HG03280 (cell line): ENCODE measurements around the gene LMBR1L.
"Not testable (repeated sequence)": the region's sequence is repeated elsewhere in the genome, so short reads cannot be mapped to it uniquely, and the experiment has no call there.

Experiments
- ATAC-seq: cut with Tn5 transposase; IDR thresholded peaks from one replicate; pipeline ENCODE4 v1.9.1; 2021; ENCODE audit warnings: mild to moderate bottlenecking, moderate library complexity; ENCODE audit not compliant: unreplicated experiment

LMBR1L gene

DNA sequence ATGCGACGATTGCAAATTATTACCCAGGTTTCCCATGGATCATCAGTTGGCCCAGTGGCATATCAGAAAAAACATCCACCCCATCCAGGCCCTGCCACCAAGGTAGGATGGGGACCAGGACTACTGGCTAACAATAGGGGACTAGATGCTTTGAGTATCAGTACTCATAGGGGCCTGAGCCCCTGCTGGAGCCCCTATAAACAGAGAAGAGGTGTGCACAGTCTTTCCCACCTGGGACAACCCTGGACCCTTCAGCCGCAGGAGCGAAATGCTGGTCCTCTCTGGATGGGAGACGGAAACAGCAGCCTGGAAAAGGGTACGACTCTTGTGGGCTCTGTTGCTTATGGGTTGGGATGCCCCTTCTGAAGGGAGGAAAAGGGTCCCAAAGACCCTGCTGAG, 21.7 kb downstream of the LMBR1L start:
- ATAC-seq = no peak

- peak; percentile 69 for ATAC-seq
Observed at GRCh38 chr12:49088150-49088931, 22.3 kb downstream of the LMBR1L start.

- no peak for ATAC-seq
Observed at GRCh38 chr12:49086116-49086515, 24.5 kb downstream of the LMBR1L start.

DNA sequence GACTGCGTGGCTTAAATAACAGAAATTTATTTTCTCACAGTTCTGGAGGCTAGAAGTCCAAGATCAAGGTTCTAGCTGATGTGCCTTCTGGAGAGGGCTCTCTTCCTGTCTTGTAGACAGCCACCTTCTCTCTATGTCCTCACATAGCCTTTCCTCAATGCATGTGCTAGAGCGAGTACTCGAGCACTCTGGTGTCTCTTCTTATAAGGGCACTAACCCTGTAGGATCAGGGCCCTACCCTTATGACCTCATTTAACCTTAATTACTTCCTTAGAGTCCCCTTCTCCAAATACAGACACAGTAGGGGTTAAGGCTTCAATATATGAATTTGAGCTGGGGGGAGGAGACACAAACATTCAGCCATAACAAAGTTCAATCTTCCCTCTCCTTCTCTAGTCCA, 26.2 kb downstream of the LMBR1L start:
- no peak for ATAC-seq

GRCh38 chr12:49079793-49080192, 30.9 kb downstream of the LMBR1L start:
- ATAC-seq = no peak

DNA sequence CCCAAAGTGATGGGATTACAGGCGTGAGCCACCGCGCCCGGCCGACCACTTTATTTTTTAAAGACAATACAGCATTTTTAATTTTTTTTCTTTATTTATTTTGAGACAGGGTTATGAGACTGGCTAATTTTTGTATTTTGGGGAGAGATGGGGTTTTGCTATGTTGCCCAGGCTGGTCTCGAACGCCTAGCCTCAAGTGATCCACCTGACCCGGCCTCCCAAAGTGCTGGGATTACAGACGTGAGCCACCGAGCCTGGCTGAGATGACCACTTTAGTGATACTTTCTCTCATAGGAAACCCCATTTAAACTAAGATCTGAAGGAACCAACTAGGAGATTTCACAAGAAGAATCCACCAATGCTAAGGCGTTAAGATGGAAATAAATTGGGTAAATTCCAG, 39.7 kb downstream of the LMBR1L start:
- ATAC-seq = no peak

DNA sequence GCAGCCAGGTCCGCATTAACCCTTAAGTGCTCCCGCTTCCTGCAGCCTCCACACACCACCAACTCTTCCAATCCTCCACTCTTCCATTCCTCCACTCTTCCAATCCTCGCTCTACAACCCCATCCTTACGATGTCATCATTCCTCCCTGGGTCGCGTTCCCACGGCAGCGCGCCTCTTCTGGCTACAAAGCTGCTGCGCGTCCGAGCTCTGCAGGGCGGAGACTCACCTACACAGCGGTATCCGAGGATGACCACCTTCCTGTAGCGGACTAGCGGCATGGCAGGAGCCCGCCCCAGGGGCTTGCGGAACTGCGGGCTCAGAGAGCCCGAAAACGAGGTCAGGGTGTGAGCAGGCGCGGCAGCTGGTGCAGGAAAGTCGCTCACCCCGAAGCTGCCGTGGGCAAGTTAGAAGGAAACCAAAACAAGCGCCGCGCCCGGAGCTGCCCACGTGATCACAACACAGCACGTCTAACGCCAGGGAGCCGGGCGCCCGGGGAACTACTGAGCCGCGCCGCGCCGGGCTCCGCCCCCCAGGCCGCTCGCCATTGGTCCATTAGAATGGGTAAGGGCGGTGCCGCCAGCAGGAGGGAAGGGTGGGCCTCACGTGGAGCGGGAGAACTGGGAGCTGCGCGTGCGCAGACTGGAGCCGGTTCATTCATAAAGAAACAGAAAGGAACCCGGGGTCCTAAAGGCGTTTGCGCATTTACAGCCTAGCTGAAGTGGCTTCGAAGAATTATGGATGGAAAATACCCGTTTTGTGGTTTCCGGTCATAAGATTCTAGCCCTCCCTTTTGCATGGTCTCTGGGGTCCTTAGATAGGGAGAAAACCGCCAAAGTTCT, 40.9 kb downstream of the LMBR1L start, which contains the start of gene RHEBL1:
Gene RHEBL1, minus strand, starts transcription at position 473 of the 840 bp plus-strand sequence. Its CDS starts 194 bp downstream, at position 279.
- peak; percentile 99 for ATAC-seq

- no peak for ATAC-seq
Observed at GRCh38 chr12:49068879-49069506, 41.7 kb downstream of the LMBR1L start.

DNA sequence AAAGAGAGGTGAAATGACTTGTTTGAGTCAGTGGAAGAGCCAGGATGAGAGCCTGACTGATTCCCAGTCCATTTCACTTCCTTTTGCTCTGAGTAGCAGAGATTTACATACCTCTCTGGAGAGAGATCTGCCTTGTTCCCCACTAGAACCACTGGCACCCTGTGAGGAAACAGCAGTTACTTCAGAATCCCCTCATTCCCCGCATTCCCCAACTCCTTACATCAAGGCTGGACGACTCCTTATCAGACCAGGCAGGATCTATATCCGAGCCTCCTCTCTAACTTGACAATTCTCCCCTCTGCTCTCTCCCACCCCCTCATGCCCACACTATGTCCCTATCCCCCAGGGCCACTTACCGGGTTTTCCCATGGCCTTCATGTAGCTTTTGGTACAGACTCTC, 44.5 kb downstream of the LMBR1L start:
- ATAC-seq = no peak

- ATAC-seq = no peak
Observed at GRCh38 chr12:49064767-49065152, 45.9 kb downstream of the LMBR1L start.

GRCh38 chr12:49061916-49062315, 48.7 kb downstream of the LMBR1L start:
- not testable (repeated sequence) for ATAC-seq

DNA sequence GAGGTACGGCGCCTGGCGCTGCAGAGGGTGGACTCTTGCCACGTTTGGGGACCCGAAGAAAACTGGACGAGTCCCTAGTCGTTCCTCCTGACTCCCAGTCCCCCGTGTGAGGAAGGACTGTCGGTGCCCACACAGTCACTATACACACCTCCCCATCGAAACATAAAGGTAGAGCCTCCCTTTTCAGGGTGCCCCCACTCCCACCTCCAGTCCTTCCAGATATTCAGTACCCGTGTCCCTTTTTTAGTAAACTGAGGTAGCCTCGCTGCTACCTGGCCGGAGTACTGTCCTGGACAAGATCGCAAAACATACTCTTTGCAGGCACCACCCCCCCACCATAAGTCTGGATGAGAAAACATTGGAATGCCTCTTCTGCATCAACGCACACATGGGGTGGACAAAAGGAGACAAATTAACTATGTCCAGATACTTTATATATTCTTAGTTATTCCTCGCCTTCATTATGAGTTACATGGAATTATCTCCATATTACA, 49.4 kb downstream of the LMBR1L start:
- no peak for ATAC-seq

DNA sequence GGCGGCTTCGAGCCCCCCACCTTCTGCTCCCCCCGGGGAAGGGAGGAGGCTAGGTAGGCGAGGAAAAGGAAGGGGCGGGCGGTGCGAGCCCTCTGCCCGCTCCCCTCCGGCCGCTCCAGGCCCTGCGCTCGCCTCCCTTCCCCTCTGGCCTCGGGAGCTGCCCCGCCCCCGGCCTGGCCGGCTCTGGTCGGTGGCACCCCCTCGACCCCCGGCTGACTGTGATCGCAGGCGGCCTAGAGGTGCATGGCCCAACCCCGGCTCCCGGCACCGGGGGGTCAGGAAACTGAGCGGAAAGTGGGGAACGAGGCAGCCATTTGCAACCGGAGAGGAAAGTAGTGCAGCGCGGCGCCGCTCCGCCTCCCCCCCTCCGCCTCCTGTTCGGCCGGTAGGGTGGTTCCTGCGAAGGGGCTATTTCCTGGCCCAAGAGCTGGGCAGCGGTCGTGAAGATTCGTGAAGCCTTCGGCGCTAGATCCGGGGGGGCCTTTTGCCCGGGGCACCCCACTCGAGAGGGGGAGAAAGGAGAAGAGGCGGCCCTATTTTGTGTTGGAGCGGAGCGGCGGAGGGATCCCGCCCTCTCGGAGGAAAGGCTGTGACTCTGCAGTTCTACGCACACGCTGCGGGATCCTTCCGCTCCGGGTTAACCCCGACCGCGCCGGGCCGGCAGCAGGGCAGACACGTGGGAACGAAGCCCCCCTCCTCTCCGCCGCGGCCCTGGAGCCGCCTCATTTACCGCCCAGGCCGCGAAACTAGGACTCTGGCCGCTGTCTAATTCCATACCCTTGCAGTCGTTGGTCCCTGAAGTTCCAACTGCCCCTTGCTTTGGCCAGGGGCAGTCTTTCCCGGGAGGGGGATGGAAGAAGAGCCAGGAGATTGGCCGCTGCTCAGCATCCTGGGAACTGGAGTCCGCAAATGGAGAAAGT, 50.1 kb downstream of the LMBR1L start, which contains the start of gene KMT2D:
Gene KMT2D, minus strand, starts transcription at position 558 of the 920 bp plus-strand sequence. CDS start 5,470 bp downstream, outside the sequence.
- ATAC-seq = peak; percentile 53

DNA sequence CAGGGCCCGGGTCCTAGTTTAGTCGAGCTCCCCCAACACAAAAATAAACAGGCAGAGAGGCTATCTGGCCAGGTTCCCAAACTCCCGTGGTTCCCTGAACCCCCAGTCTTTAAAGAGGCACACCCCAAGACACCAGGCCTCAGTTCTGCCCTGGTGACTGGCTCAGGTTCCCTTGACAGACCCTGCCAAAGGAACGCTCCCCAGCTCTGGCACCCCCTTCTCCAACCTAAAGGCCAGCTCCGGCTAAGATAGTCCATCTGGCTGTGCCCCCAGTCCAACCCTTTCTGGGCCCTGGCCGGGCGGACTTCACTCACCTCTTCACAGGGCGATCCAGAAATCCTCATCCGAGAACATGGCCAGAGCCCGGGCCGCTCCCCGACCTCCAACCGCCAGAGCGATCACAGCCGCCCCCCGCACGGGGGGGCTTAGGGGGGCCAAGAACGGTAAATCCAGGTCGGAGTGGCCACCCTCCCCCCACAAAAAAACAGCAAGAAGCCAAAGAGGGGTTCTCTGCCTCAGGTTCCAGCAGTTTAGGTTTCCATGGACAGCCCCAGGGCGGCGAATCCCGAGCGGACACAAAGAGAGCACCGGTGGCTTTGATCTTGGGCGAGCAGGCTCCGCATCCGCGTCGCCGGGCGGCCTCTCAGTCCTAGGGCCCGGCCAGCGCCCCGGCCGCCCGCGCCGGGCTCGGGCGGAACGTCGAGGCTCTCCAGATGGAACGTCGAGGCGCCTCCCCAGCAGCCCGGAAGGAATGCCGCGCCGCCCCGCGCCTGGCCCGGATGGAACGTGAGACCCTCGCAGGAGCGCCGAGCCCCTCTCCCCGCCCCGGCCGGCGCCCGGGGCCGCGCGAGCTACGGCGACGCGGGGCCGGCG, 51.1 kb downstream of the LMBR1L start:
- ATAC-seq = peak; percentile 7

- ATAC-seq = no peak
Observed at GRCh38 chr12:49059045-49059298, 51.7 kb downstream of the LMBR1L start.

GRCh38 chr12:49058366-49059044, 52.1 kb downstream of the LMBR1L start:
- no peak for ATAC-seq

DNA sequence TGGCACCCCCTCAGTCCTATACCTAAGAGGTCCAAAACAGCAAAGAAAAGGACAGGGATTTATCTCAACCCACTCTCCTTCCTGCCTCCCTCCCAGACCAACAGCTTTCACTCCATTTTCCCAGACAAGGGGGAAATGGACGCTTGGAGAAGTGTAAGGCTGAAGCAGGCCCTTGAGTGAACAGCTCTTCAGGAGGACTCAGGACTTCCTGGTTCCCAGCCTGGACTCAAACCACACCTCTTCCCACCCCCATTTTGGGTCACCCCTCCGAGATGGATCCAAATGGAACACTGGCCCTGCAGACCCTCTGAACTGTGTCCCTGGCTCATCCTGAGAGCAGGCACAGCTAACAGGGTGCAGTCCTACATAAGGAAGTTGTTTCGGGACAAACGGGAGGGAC, 52.8 kb downstream of the LMBR1L start:
- no peak for ATAC-seq

- ATAC-seq = peak; percentile 57
Observed at GRCh38 chr12:49055978-49056754, 54.5 kb downstream of the LMBR1L start.
